Body of pancreas (tissue), 4 donors: Measurements from ENCODE around the gene ZNF516. TPM values are rescaled to one million over a fixed set of nuclear protein-coding genes. Genes with fewer than 3 reads are reported as not detected.

Experiments
- ATAC-seq: fragments of 150-250 bp; one replicate; pipeline ENCODE4 v1.9.1; 2016
- DNase-seq, 4 donors: peaks; one replicate each; pipeline ENCODE4 v3.0.0-alpha.2; 2019
- H3K27ac ChIP-seq, 4 donors: fragments of 200-600 bp; sonication (generic); 1 replicate in 3 of 4; 2 replicates in 1 of 4; pipeline versions ENCODE4 v1.5.1 to v1.6.1; 2016 to 2019; ENCODE audit warnings: mild to moderate bottlenecking in 1 of 4, mixed read lengths in 1 of 4, moderate library complexity in 1 of 4
- H3K27me3 ChIP-seq, 2 donors: fragments of 200-600 bp; sonication (generic); one replicate each; pipeline ENCODE4 v1.6.0; 2016; ENCODE audit warnings: mild to moderate bottlenecking in 1 of 2
- H3K36me3 ChIP-seq, 2 donors: fragments of 200-600 bp; sonication (generic); replicated peaks in 1 of 2; 2 replicates each; pipeline ENCODE4 v1.5.1; 2016; ENCODE audit warnings: low read depth in 2 of 2; ENCODE audit not compliant: insufficient read depth in 1 of 2
- H3K4me1 ChIP-seq: fragments of 200-600 bp; sonication (generic); one replicate; pipeline ENCODE4 v1.6.0; 2016
- H3K4me3 ChIP-seq, 2 donors: fragments of 200-600 bp; sonication (generic); 1 replicate in 1 of 2; 2 replicates in 1 of 2; pipeline ENCODE4 v1.5.1; 2016 to 2019
- H3K9me3 ChIP-seq, 3 donors: fragments of 200-600 bp; sonication (generic); 1 replicate in 2 of 3; 2 replicates in 1 of 3; pipeline ENCODE4 v1.5.1; 2016
- POLR2A ChIP-seq, 3 donors: fragments of 450-650 bp; IDR thresholded peaks; one replicate each; pipeline ENCODE4 v1.6.1; 2016; ENCODE audit warnings: antibody characterized with exemption in 3 of 3, mild to moderate bottlenecking in 2 of 3
- WGBS, 2 donors: methylation state at CpG; one replicate each; pipeline ENCODE4 v1.1.5; 2017; 5-methylcytosine and 5-hydroxymethylcytosine counted together
- intact Hi-C: fragments of 100-400 bp; cut with DNase I; formaldehyde crosslinking; loops from one replicate; pipeline ENCODE4 v1.15.1; 2023
- total RNA-seq, 2 donors: library from RNA; depleted of rRNA; stranded (reverse); fragments of >200 nt; gene quantifications; one replicate each; pipeline ENCODE4 v1.1.0, GENCODE V29; 2016
- TF ChIP-seq, protein P1 (sequence below), 7 experiments: fragments of 450-650 bp in 4 of 7; fragments of 200-600 bp in 3 of 7; sonication (generic) in 3 of 7; IDR thresholded peaks; one replicate each; pipeline ENCODE4 v1.5.1; 2016 to 2019; ENCODE audit warnings: antibody characterized with exemption in 7 of 7

ZNF516 gene
- total RNA-seq, 2 donors from 2014 or later, result 13.5 to 16.5 TPM

DNA sequence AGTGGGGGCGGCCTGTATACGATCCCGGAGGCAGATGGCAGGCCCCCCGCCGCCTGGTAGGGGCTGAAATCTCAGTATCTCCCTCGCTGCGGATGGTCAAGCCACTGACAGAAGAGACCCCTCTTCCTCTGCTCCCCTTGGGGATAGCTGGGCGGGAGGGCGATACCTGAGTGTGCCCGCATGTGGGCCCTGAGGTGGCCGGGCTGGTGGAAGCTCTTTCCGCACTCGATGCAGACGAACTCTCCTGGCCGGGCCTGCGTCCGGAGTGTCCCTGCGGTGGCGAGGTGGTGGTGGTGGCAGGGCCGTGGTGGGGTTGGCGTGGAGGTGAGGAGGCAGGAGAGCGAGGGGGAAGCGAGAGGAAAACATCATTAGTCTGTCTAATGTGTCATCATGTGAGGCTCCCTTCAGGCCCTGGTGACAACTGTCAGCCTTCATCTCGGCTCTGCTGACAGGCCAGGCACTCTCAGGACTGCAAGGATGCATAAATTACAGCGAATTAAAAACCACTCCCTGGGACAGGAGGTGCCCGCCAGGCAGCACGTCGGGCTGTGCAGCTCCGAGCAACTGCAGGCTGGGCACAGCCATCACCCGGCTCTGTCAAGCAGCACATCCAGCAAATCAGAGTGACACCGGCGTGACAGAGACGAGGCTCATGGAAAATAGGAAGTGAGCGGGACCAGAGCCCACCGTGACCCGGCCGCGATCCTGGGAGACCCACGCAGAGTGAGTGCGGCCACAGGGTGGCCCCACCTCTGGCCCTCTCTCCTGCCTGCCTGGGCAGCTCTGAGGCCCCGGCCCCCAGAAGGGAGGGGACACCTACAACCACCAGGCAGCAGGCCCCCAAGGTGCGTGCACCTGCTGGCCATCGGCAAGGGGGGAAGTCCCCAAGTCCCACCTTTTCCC, 123.5 kb downstream of the ZNF516 start:
- H3K9me3 ChIP-seq, result no peaks in the 10 kb centered on the region
- intact Hi-C loops, result no loop called here
- DNase-seq, result peak in 1 of 4 donors; percentile 7
- peaks cover 3% of the 10 kb centered on the region for H3K4me1 ChIP-seq
- 92% methylated on average over 31 to 36 of the region's 43 CpGs for WGBS, 2 donors
- H3K27ac ChIP-seq, result no peak overlapping the region
- no peak overlapping the region for H3K4me3 ChIP-seq
- no peaks in the 10 kb centered on the region for H3K27me3 ChIP-seq
- ATAC-seq, result no peak
- no peak for TF ChIP-seq POLR2A (IDR thresholded peaks at IDR 0.05)
- TF ChIP-seq, protein P1, sequence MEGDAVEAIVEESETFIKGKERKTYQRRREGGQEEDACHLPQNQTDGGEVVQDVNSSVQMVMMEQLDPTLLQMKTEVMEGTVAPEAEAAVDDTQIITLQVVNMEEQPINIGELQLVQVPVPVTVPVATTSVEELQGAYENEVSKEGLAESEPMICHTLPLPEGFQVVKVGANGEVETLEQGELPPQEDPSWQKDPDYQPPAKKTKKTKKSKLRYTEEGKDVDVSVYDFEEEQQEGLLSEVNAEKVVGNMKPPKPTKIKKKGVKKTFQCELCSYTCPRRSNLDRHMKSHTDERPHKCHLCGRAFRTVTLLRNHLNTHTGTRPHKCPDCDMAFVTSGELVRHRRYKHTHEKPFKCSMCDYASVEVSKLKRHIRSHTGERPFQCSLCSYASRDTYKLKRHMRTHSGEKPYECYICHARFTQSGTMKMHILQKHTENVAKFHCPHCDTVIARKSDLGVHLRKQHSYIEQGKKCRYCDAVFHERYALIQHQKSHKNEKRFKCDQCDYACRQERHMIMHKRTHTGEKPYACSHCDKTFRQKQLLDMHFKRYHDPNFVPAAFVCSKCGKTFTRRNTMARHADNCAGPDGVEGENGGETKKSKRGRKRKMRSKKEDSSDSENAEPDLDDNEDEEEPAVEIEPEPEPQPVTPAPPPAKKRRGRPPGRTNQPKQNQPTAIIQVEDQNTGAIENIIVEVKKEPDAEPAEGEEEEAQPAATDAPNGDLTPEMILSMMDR (IDR thresholded peaks at IDR 0.05), result no peak
- peaks cover 0 to 1% of the 10 kb centered on the region in 2 donors for H3K36me3 ChIP-seq

DNA sequence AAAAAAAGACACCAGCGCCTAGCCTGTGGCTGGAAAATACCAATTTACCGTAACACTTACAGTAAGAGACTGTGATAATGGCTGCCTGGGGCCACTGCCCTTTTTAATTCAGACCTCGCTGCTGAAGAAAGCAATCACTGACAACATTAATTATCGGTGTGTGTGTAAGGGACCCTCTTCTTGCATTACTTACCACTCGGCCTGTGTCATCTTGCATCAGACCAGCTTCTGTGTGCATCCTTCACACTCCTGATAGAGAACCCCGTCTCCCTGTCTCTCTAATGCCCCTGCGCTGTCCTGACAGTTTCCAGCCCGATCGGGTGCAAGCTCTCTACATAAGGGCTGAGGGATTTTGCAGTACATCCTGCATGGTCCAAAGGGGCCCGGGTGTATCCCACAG, 124.4 kb downstream of the ZNF516 start:
- DNase-seq, result no peak
- intact Hi-C loops, result no loop called here
- TF ChIP-seq, protein P1 (IDR thresholded peaks at IDR 0.05), result no peak
- no peak for TF ChIP-seq POLR2A (IDR thresholded peaks at IDR 0.05)
- no peak for ATAC-seq
- H3K27me3 ChIP-seq, result no peaks in the 10 kb centered on the region
- WGBS, 2 donors, result 90 to 91% methylated on average over 9 to 10 of the region's 10 CpGs
- no peak overlapping the region for H3K27ac ChIP-seq
- no peaks in the 10 kb centered on the region for H3K9me3 ChIP-seq
- no peak overlapping the region for H3K4me3 ChIP-seq
- H3K36me3 ChIP-seq, result peaks cover 0 to 1% of the 10 kb centered on the region in 2 donors
- no peaks in the 10 kb centered on the region for H3K4me1 ChIP-seq

DNA sequence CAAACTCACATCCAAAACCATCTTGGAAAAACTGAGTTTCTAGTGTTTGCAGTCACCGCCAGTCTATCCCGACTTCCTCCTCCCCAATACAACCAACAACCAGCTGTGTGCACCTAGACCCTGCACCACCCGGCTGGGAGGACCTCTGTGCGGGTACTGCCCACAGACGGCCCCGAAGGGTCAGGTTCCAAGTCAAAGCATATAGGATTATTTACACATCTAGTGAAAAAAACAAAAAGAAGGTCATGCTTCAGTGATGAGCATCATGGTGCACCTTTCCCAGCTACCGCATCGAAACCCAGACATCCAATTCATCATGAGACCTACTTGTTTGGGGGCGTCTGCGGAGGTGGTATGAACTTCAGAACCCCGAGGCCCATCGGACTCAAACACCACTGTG, 124.8 kb downstream of the ZNF516 start:
- no peaks in the 10 kb centered on the region for H3K27me3 ChIP-seq
- intact Hi-C loops, result no loop called here
- DNase-seq (peak in 1 of 4 donors; percentile 7), ATAC-seq (no peak)
- H3K4me3 ChIP-seq, result no peak overlapping the region
- H3K9me3 ChIP-seq, result no peaks in the 10 kb centered on the region
- H3K27ac ChIP-seq, result no peak overlapping the region
- no peaks in the 10 kb centered on the region for H3K4me1 ChIP-seq
- H3K36me3 ChIP-seq, result peaks cover 0 to 1% of the 10 kb centered on the region in 2 donors
- 94 to 95% methylated on average over 12 of the region's 12 CpGs for WGBS, 2 donors
- TF ChIP-seq, protein P1 (IDR thresholded peaks at IDR 0.05), result no peak
- no peak for TF ChIP-seq POLR2A (IDR thresholded peaks at IDR 0.05)

DNA sequence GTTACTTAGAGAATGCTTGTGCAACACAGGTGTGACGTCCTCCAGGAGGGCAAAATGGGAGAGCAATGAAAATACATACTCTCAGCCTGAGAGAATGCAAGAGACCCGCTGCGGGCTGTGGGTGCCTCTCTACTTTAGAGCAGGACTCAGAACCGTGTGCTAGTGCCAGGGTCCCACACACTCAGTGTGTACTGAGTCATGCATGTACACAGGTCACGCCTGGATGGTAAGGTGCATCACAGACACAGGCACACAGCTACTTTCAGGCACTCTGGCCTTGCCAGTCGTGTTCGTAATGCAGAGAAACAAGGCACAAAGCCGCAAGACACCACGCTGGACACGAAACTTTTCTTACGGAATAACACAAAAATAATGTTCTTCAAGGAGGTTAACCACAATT, 125.3 kb downstream of the ZNF516 start:
- H3K4me1 ChIP-seq, result no peaks in the 10 kb centered on the region
- TF ChIP-seq, protein P1 (IDR thresholded peaks at IDR 0.05), result no peak
- no peak for TF ChIP-seq POLR2A (IDR thresholded peaks at IDR 0.05)
- peaks cover 0 to 1% of the 10 kb centered on the region in 2 donors for H3K36me3 ChIP-seq
- no peaks in the 10 kb centered on the region for H3K9me3 ChIP-seq
- ATAC-seq (no peak), DNase-seq (no peak)
- H3K27ac ChIP-seq, result no peak overlapping the region
- 93 to 95% methylated on average over 9 to 11 of the region's 11 CpGs for WGBS, 2 donors
- H3K27me3 ChIP-seq, result no peaks in the 10 kb centered on the region
- no peak overlapping the region for H3K4me3 ChIP-seq
- intact Hi-C loops, result no loop called here
